Activated B cell treated with CpG ODN at 0.5 μM for 24 hours (primary cell): Measurements from ENCODE around the gene PREX1. TPM values are rescaled to one million over a fixed set of nuclear protein-coding genes. Genes with fewer than 3 reads are reported as not detected.
"Not testable (repeated sequence)": the region's sequence is repeated elsewhere in the genome, so short reads cannot be mapped to it uniquely, and the experiment has no call there.

ENCODE experiments used
- ATAC-seq: fragments of 200-7000 bp; cut with Tn5 transposase; one replicate; pipeline ENCODE4 v1.10.0; 2021; ENCODE audit warnings: low read depth, mild to moderate bottlenecking, moderate library complexity
- CTCF ChIA-PET: fragments of 350-600 bp; sonication (Branson Sonifier 250); formaldehyde crosslinking; loops from one replicate; lab custom pipeline; 2021; ENCODE audit warnings: antibody characterized with exemption; lab: Charles Lee
- POLR2A ChIA-PET: fragments of 350-600 bp; sonication (Branson Sonifier 250); formaldehyde crosslinking; loops from one replicate; lab custom pipeline; 2021; ENCODE audit warnings: antibody characterized with exemption; lab: Charles Lee
- DNase-seq: peaks from one replicate; pipeline ENCODE4 v3.0.0; 2022
- H3K27ac Mint-ChIP-seq: one replicate; pipeline ENCODE4 v1.8.0; 2020; ENCODE audit warnings: mixed read lengths
- H3K27me3 Mint-ChIP-seq: one replicate; pipeline ENCODE4 v1.8.0; 2021; ENCODE audit warnings: mixed read lengths
- H3K36me3 Mint-ChIP-seq: one replicate; pipeline ENCODE4 v1.8.0; 2021; ENCODE audit warnings: low read depth, mixed read lengths
- H3K4me1 Mint-ChIP-seq: one replicate; pipeline ENCODE4 v1.8.0; 2021; ENCODE audit warnings: mixed read lengths
- H3K4me3 Mint-ChIP-seq: one replicate; pipeline ENCODE4 v1.8.0; 2020; ENCODE audit warnings: mild to moderate bottlenecking, mixed read lengths
- H3K9me3 Mint-ChIP-seq: one replicate; pipeline ENCODE4 v1.8.0; 2020; ENCODE audit warnings: mixed read lengths
- CTCF ChIP-seq: fragments of 200-600 bp; IDR thresholded peaks from one replicate; pipeline ENCODE4 v1.8.0; 2022; ENCODE audit warnings: antibody characterized with exemption, mild to moderate bottlenecking
- intact Hi-C: fragments of 100-400 bp; cut with micrococcal nuclease; formaldehyde crosslinking; loops from one replicate; pipeline ENCODE4 v1.15.1; 2024
- total RNA-seq: library from RNA; stranded (reverse); gene quantifications from 2 replicates; pipeline ENCODE4 v1.2.3, GENCODE V29; 2022

PREX1 gene
- total RNA-seq, 1 donor from 2014 or later, result 71.4 TPM

- no peak for ATAC-seq
- Mint-ChIP-seq H3K4me1 (peaks cover 42% of the 10 kb centered on the region), H3K27me3 (no peaks in the 10 kb centered on the region), H3K9me3 (peaks cover under 1% of the 10 kb centered on the region), H3K27ac (peak overlapping the region; percentile 80), H3K36me3 (no peaks in the 10 kb centered on the region), H3K4me3 (peak overlapping the region; percentile 39)
- ChIA-PET POLR2A (interaction anchor here (0.6 to 3.8 kb wide), 8 partner anchors 16 to 79 kb away, joined by 3 to 37 read pairs (median 3); partner anchors contain the start of gene PREX1), CTCF (interaction anchor here (0.6 kb wide), 1 partner anchor 25 kb away, joined by 3 read pairs; no protein-coding TSS in a partner anchor)
- TF ChIP-seq CTCF, result no peak
- no peak for DNase-seq
- intact Hi-C loops, result loop anchor here (1.0 to 2.0 kb wide), 5 partner anchors 29 to 74 kb away; partner anchors contain the start of gene ARFGEF2
These were observed 19.9 kb upstream of the PREX1 start for GRCh38 chr20:48847498-48848205.

GRCh38 chr20:48846516-48847492 lies 19.0 kb upstream of the PREX1 start:
- H3K4me3 Mint-ChIP-seq, result peak overlapping the region; percentile 39
- intact Hi-C loops, result loop anchor here (1.0 to 2.0 kb wide), 7 partner anchors 15 to 74 kb away; partner anchors contain the start of gene ARFGEF2
- POLR2A ChIA-PET, result interaction anchor here (0.6 to 3.8 kb wide), 11 partner anchors 15 to 108 kb away, joined by 3 to 37 read pairs (median 3); partner anchors contain the start of gene PREX1
- TF ChIP-seq CTCF, result no peak
- H3K9me3 Mint-ChIP-seq, result no peaks in the 10 kb centered on the region
- ATAC-seq, result peak; percentile 97
- no peaks in the 10 kb centered on the region for H3K27me3 Mint-ChIP-seq
- no peaks in the 10 kb centered on the region for H3K36me3 Mint-ChIP-seq
- CTCF ChIA-PET, result no interaction called here
- peak; percentile 61 for DNase-seq
- H3K27ac Mint-ChIP-seq, result peak overlapping the region; percentile 80
- H3K4me1 Mint-ChIP-seq, result peaks cover 50% of the 10 kb centered on the region

- TF ChIP-seq CTCF, result no peak
- H3K36me3 Mint-ChIP-seq, result no peaks in the 10 kb centered on the region
- H3K4me1 Mint-ChIP-seq, result peaks cover 59% of the 10 kb centered on the region
- H3K9me3 Mint-ChIP-seq, result no peaks in the 10 kb centered on the region
- H3K27ac Mint-ChIP-seq, result peak overlapping the region; percentile 80
- no peaks in the 10 kb centered on the region for H3K27me3 Mint-ChIP-seq
- POLR2A ChIA-PET, result interaction anchor here (0.5 to 3.8 kb wide), 6 partner anchors 13 to 107 kb away, joined by 3 to 37 read pairs (median 4); partner anchors contain the start of gene PREX1
- CTCF ChIA-PET, result interaction anchor here (0.6 to 0.9 kb wide), 2 partner anchors 13 to 59 kb away, joined by 3 read pairs; no protein-coding TSS in a partner anchor
- ATAC-seq, result no peak
- peak overlapping the region; percentile 39 for H3K4me3 Mint-ChIP-seq
- no peak for DNase-seq
- intact Hi-C loops, result loop anchor here (1.0 to 2.0 kb wide), 5 partner anchors 14 to 67 kb away; no protein-coding TSS in a partner anchor
These were observed 18.0 kb upstream of the PREX1 start for GRCh38 chr20:48845721-48846306.

- CTCF ChIA-PET, result interaction anchor here (0.9 kb wide), 1 partner anchor 13 kb away, joined by 3 read pairs; no protein-coding TSS in a partner anchor
- ATAC-seq, result no peak
- H3K4me3 Mint-ChIP-seq, result no peak overlapping the region
These were observed 17.2 kb upstream of the PREX1 start for GRCh38 chr20:48844996-48845395.

GRCh38 chr20:48843896-48844295 lies 16.1 kb upstream of the PREX1 start:
- intact Hi-C loops, H3K27ac Mint-ChIP-seq, H3K27me3 Mint-ChIP-seq, H3K4me3 Mint-ChIP-seq, H3K9me3 Mint-ChIP-seq, DNase-seq, CTCF ChIA-PET, H3K36me3 Mint-ChIP-seq, ATAC-seq: not testable (repeated sequence)
- H3K4me1 Mint-ChIP-seq, result peaks cover 68% of the 10 kb centered on the region
- POLR2A ChIA-PET, result interaction anchor here (0.7 kb wide), 1 partner anchor 16 kb away, joined by 3 read pairs; the partner anchor contains the start of gene PREX1

More at GRCh38 chr20:48844996-48845395, 17.2 kb upstream of the PREX1 start:
- no peaks in the 10 kb centered on the region for H3K9me3 Mint-ChIP-seq
- TF ChIP-seq CTCF, result no peak
- no peak for DNase-seq
- H3K4me1 Mint-ChIP-seq, result peaks cover 59% of the 10 kb centered on the region
- intact Hi-C loops, result no loop called here
- POLR2A ChIA-PET, result interaction anchor here (0.5 to 3.8 kb wide), 3 partner anchors 18 to 54 kb away, joined by 3 to 37 read pairs (median 6); partner anchors contain the start of gene PREX1
- peak overlapping the region; percentile 32 for H3K27ac Mint-ChIP-seq
- H3K36me3 Mint-ChIP-seq, result no peaks in the 10 kb centered on the region
- H3K27me3 Mint-ChIP-seq, result no peaks in the 10 kb centered on the region
